GF-D8 (cell line): ENCODE measurements around the gene CD52.
"Not testable (repeated sequence)": the region's sequence is repeated elsewhere in the genome, so short reads cannot be mapped to it uniquely, and the experiment has no call there.

ENCODE experiments used
- DNase-seq: peaks from one replicate; lab custom pipeline; 2025; lab: John Stamatoyannopoulos, UW

Gene CD52

DNA sequence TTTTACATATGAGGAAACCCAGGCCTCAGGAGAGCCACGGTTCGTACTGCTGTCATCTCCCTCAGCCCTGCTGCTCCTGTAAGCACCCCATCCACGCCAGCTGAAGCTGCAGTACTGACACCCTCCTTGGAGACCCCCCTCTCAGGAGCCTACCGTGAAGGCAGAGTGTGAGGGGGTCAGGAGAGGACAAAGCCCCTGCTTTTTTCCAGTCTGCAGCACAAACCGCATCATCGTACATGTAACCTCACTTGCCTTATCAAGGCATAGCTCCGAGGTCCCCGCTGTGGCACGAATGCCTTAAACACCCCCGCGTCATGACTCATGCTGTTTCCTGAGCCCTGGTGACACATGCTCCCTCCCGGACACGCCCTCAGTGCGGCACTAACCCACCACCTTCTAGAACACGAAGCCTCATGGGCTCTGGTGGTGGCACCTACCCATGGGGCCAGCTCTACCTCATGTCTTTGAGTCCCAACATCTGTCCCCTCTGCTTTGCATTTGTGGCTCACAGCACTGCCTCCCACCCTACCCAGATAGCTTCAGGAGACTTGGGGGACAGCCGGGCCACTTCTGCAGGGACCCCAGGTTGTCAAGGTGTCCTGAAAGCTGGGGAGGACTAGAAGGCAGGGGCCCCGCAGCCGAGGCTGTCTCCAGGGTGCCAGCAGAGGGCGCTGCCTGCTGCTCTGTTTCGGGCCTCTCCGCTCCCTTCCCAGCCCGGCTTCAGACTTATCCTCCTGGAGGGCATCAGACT, 33.0 kb upstream of the CD52 start:
- DNase-seq, result peak; percentile 93

- DNase-seq, result no peak
These were observed 32.2 kb upstream of the CD52 start for GRCh38 chr1:26285366-26286063.

DNA sequence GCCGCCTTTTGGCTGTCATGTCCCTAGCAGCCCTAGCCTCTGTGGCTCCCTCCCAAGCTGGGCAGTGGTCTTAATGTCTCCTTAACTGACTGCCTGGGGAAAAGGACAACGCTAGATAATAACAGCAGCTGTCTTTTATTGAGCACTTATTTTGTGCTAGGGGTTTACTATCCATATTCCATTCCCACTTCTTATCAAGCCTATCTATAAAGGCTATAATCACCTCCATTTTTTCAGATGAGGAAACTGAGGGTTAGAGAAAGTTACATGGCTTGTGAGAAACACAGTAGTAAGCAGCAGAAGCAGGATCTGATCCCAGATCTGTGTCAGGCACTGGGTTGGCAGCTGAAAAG, 31.7 kb upstream of the CD52 start:
- DNase-seq, result no peak

GRCh38 chr1:26287033-26287711, 30.6 kb upstream of the CD52 start:
- DNase-seq, result peak; percentile 94

- no peak for DNase-seq
These were observed 29.9 kb upstream of the CD52 start for GRCh38 chr1:26287811-26288210.

DNA sequence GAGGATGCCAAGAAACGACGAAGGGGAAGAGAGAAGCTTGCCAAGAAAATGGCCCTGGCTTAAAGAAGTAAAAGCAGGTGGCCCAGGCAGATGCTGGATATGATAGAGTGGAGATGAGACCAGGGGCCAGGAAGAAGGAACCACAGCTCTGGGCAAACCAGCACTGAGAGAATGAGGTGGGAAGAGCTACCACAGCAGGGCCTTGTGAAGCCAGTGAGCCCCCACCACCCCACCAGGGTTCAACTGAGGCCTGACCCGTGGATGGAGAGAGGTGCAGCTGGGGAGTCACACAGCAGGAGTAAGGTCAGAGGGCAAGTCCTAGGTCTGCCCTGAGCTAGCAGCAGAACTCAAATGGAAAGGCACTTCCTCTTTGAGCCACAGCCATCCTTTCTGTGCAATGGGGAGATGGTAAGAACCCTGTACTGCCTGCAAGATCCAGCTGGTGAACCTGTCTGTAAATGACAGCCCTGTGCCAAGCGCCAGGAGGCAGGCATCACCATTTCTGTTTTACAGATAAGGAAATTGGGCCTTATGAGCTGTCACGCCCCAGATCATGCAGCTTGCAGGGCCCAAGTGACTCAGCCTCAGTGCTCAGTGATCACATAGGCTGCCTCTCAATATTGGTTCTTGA, 29.3 kb upstream of the CD52 start:
- DNase-seq, result peak; percentile 94

GRCh38 chr1:26289158-26290059, 28.3 kb upstream of the CD52 start:
- DNase-seq, result peak; percentile 98

DNA sequence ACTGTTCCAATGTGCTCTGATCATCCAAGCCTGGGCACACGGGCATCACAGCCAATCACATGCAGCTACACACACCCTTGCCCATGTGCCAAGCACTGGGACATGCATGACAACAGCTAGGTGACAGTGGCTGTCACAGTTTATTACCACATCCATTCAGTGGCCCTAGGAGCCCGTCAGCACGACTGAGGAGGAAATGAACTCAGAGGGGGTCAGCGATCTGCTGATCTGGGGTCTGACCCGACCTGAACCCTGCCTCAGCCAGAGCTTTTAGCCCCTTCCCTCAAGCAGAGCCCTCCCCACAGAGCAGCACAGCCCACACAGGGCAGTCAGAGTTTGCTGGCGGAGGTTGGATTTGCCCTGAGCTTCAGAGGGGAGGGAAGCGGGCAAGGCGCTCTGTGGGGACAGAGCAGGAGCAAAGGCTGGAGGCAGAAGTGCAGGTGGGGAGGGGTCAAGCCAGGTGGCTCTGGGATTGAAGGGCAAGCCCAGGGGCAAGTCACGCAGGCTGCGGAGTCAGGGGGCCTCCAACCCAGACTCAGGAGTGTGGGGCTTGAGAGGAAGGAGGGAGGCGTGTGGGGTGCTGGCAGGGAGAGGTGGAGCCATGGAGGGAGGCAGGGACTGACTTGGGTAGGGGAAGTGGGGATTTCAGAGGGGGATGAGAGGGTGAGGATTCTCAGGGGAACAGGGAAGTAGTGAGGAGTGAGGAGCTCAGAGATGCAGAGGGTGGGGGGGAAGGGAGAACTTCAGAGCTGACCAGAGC, 27.5 kb upstream of the CD52 start:
- peak; percentile 42 for DNase-seq

DNA sequence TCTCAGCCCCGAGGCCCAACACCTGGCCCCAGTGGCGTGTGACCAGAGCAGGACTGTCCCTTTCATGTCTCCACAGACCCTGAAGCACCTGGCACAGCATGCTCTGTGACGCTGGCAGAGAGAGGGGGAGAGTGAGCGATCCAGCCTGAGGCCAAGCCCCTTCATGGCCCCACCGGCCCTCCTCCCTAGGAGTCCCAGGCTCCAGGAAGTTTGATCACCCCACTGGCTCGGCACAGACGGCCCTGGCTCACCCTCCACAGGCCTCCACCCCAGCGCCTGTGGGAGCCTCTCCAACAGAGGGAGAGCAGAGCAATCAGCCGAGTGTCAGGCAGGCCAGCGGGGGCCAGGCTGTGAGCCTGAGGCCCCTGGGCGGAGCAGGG, 26.9 kb upstream of the CD52 start:
- no peak for DNase-seq

DNA sequence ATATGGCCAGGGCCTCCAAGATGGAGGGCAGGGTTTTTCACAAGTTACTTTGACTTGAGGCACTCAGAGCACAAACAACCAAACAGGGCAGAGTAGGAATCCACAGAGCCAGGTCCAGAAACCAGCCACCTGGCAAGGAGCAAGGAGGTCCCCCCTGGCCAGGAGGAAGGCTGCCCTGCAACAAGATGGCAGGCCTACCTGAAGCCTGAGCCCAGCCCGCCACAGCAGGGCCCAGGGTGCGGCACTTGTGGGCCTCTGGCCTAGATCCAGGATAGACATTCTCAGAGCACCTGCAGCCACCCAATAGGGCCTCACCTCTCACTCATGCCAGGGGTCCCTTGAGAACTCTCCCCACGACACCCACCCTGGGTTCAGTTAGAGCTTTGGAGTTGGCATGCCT, 26.3 kb upstream of the CD52 start:
- DNase-seq, result no peak

DNA sequence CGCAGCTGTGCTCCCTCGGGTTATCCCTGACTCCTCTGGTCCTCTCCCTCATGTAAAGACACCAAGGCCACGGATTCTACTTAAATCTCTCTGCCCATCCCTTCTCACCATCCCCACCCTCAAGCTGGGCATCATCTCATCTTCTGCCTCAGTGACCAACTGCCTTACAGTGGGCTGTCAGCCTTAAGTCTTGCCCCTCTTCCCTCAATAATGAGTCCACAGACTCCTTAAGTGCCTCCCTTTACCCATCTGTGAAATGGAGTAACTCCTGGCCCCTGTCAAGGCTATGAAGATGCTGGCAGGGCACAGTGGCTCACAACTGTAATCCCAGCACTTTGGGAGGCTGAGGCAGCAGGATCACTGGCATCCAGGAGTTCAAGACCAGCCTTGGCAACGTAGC, 25.8 kb upstream of the CD52 start:
- no peak for DNase-seq

GRCh38 chr1:26292735-26293134, 25.0 kb upstream of the CD52 start:
- DNase-seq, result not testable (repeated sequence)

GRCh38 chr1:26293911-26294463, 23.8 kb upstream of the CD52 start:
- no peak for DNase-seq

DNA sequence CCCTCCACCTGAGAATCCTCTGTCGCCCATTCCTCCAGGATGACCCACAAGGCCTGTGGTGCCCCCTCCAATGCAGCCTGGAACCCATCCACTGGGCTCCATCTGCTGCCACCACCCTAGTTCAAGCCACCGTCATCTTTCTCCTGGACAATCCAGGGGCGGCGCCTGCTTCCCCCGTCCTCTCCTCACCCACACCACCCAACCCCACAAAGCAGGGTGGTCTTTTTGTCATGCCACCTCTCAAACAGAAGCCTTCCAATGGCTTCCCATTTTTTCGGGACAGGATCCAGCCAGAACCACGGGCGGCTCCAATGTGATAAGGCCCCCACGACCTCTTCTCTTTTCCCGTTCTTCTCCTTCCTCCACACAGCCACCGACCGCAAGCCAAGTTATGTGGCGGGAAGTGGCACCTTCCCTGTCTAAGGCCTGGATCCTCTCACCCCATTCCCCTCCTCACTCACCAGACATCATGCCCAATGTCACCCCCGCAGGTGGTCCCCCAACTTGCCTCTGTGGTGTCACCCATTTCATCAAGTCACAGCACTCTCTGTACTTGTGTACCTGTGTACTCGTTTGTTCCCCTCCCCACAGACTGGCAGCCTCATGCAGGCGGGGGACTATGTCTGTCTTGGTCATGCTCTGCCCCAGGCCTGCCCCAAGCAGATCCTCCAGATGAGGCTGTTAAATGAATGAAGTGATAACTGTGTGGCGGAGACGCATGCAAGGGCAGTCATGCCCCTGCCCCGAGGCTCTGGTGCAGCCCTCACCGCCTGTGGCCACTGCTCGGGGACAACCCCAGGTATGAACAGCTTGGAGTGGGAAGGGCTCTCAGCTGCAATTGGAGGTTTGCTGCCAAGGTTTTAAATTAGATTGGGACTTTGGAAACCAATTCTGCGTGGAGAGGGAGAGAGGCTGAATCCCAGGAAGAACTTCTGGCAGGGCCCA, 22.3 kb upstream of the CD52 start:
- no peak for DNase-seq

GRCh38 chr1:26296340-26297056, 21.3 kb upstream of the CD52 start:
- DNase-seq, result no peak

- no peak for DNase-seq
These were observed 20.5 kb upstream of the CD52 start for GRCh38 chr1:26297057-26297790.

GRCh38 chr1:26297791-26298124, 20.0 kb upstream of the CD52 start:
- no peak for DNase-seq

GRCh38 chr1:26300578-26301275, 17.0 kb upstream of the CD52 start:
- DNase-seq, result no peak
